GM21381 (cell line): ENCODE measurements around the gene STARD3.

Experiments used
- ATAC-seq: cut with Tn5 transposase; IDR thresholded peaks from one replicate; pipeline ENCODE4 v1.9.1; 2021; ENCODE audit warnings: mild to moderate bottlenecking, moderate library complexity; ENCODE audit not compliant: unreplicated experiment

Gene STARD3

DNA sequence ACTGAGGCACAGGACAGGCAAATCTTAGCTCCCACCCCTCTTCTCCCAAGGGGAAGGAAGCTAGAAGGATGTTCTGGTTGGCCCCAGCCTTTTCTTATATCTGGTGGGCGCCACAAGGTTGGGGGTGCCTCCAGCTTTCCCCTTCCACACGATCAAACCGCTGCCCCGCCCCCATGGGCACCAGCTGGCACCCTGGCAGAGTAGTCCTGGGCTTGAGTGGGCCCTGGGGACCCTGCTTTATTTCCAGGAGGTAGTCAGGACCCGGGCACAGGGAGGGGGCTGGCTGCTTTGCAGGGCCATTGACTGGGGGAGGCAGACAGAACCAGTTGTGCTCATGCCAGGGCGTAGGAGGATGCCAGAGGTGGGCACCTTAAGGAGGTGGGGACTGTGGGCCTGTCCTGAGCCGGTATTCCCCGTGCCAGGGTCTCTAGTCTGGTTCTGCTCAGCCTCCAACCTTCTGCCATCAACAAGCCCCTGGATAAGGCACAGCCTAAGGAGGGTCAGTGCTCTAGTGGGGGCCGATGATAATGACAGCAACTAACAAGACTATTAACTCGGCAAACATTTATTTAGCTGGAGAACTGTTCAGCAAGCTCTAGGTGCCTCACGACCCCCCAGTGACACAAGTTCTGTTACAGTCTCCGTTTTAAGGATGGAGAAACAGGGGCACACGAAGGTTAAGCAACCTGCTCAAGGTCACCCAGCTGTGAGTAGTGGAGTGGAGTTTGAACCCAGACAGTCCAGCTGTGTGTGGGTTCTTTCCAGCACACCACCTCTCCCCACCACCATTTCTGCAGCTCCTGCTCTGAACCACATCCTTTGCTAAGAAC is 17.8 kb upstream of the STARD3 start:
- no peak for ATAC-seq

DNA sequence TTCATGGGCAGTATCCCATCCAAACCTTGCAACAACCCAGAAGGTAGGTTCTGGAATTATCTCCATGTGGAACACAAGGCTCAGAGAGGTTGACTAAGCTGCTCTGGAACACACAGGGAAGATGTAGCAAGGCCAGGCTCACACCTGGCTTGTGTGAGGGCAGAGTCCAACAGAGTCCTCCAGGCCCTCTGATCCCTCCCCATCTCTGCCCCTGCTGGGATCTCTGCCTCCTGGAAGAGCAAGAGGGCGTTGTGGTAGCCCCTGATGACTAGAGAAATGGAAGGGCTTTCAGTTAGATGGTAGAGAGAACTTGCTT is 17.2 kb upstream of the STARD3 start:
- no peak for ATAC-seq

DNA sequence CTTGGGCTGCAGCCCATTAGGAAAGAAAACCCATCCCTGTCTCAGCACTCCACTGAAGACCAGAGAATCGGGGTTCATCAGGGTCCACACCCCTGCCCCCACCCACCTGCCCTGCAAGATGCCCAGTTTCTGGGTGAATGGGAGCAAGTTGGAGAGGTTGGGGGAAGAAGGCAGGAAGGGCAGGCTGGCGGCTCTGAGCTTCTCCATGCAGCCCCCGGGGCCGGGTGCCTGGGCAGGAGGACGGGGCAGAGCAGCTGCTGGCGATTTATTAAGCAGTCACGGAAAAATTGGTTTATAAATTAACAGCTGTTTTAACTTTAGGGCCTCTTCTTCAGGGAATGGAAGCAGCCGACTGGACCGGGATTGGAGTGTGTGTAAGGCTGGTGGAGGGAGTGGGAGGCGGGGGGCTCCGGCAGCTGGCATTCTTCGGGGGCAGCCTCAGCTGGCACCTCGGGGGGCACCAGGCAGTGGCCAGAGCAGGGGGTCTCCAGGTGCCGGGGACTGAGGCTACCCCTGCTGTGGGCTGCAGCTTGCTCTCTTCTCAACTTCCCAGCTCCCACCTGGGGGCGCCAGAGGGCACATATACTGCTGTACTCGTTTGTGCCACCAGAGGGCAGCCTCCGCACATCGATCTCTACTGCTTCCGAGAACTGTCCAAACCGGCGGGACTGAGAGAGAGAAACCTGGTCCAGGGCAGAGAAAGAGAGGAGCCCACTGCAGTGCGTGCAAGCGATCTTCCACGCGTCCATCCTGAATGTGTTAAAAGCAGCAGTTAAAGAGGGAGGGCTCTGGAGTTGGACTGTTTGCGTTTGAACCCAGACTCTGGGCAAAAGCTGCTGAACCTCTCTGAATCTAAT is 15.2 kb upstream of the STARD3 start:
- no peak for ATAC-seq

DNA sequence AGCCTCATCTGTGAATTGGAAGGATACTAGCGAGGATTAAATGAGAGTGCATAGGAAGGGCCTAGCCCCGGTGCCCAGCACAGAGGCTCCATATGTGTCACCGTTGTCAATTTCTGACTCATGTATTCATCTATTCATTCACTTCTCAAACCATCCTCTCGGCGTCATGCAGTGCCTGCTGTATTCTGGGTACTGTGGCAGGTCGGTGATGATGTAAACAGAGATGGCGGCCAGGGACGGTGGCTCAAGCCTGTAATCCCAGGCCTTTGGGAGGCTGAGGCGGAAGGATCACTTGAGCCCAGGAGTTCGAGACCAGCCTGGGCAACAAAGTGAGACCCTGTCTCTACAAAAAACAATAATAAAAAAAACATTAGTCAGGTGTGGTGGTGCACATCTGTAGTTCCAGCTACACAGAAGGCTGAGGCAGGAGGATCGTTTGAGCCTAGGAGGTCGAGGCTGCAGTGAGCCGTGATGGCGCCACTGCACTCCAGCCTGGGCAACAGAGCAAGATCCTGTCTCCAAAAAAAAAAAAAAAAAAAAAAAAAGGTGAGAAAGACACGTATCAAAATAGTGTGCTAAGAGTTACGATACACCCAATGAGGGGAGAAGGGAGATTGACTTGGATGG is 14.5 kb upstream of the STARD3 start:
- ATAC-seq: no peak

DNA sequence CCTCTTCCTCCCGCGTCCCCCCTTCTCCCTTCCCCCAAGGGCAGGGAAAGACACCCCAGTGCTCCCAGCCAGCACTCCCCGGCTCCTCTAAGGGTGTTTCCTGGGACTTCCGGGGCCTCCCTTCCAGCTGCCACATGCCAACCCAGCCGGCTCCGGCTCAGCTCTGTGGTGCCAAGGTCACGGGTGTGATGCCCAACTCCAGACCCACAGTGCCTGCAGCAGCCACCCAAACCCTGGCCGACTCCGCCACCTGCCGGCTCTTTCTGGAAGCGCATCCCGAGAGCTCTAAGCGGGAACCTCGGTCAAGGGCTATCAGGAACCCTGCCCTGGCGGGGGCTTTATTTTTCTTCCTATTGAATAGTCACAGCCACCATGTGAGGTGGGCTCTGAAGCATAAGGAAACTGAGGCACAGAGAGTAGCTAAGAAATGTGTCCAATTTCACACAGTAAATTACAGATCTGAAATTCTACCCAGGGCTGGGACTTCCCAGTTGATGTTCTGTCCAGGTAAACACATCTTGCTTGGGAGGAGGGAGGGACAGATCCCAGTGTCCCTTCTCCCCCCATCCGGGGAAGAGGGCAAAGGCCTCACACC is 13.5 kb upstream of the STARD3 start:
- no peak for ATAC-seq

DNA sequence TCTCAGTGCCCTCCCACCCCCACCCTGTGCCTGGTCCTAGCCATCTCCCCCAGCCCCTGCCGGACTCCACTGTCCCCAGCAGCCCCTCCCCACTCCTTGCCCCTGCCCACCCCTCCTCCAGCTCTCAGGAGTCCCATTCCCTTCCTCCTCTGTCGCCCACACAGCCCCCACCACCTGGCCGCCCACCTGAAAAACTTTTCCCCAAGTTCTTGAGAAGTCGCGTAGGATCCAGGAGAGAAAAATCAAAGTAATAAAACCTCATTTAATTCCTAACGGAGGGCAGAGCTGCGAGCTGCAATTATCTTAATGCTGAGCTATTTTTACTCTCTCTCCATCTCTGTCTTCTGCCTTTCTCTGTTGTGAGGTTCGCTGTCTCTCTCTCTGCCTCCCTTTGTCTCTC is 12.6 kb upstream of the STARD3 start:
- no peak for ATAC-seq

DNA sequence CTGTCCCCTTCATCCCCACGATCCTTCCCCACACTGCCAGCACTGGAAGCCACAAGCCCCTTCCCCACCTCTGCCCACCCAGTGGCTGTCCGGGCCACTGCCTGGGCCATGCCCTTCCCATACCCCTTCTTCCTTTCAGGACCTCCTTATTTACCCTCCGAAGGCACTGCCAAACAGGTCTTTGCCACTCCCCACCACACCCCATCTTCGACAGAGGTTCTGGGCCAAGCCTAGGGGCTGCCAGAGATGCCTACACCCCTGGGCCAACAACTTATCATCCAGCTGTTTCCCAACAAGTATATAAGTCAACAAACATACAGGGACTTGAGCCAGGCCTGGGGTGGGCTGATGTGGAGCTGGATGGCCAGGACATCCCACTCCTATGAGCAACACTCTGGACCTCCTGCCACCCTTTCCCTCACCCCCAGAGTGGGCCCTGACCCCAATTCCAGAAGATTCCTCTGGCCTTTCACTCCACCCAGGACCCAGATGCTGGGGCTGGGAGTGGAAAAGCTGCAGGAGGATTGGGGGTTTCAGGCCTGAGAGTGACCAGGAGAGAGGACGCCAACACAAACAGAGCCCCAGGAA is 11.7 kb upstream of the STARD3 start:
- ATAC-seq: no peak

DNA sequence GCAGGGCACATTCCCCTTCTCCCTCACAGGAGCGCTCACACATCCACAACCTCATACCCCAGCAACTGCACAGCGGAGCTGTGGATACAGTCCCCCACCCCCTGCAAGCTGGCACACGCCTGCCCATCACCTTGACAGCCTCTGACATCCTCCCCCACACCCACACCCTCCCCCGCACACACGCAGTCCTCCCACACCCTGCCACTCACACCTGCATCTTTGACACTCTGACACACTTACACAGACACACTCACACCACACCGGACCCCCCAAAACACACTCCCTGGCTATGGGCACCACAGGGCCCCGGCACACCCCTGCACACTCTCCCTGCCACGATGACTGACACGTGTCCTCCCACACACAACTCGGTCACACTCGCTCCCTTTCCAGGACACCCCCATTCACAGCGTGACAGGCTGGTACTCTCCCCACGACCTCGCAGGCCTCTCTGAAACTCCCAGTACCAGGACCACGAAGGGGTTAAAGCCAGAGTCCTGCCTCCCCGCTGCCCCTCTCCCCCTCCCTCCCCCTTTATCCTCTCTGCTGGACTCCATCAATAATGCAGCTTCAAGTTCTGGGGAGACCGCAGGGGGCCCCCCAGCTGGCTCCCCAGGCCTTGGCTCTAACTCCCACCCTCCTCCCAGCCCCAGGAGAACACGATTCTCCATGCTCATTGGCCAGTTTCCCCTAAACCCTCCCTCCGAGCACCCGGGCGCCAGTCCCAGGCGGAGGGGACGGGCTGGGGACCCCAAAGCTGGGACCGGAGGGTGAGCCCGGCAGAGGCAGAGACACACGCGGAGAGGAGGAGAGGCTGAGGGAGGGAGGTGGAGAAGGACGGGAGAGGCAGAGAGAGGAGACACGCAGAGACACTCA is 10.5 kb upstream of the STARD3 start, which contains the start of gene PPP1R1B:
PPP1R1B (plus strand) TSS at position 782 of the 876 bp plus-strand sequence. CDS start 441 bp downstream, outside the sequence.
- ATAC-seq: no peak

DNA sequence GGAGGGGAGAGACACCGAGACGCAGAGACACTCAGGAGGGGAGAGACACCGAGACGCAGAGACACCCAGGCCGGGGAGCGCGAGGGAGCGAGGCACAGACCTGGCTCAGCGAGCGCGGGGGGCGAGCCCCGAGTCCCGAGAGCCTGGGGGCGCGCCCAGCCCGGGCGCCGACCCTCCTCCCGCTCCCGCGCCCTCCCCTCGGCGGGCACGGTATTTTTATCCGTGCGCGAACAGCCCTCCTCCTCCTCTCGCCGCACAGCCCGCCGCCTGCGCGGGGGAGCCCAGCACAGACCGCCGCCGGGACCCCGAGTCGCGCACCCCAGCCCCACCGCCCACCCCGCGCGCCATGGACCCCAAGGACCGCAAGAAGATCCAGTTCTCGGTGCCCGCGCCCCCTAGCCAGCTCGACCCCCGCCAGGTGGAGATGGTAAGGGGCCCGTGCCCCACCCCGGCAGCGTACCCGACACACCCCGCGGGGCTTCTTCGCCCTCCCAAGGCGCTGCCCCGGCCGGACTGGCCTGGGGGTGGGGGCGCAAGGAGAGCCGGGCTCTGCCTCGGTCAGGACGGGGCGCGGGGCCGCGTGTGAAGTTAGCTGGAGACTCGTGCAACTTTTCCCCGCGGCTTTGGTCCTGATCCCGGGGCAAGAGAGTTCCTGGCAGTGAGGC is 9.8 kb upstream of the STARD3 start:
- ATAC-seq: no peak

DNA sequence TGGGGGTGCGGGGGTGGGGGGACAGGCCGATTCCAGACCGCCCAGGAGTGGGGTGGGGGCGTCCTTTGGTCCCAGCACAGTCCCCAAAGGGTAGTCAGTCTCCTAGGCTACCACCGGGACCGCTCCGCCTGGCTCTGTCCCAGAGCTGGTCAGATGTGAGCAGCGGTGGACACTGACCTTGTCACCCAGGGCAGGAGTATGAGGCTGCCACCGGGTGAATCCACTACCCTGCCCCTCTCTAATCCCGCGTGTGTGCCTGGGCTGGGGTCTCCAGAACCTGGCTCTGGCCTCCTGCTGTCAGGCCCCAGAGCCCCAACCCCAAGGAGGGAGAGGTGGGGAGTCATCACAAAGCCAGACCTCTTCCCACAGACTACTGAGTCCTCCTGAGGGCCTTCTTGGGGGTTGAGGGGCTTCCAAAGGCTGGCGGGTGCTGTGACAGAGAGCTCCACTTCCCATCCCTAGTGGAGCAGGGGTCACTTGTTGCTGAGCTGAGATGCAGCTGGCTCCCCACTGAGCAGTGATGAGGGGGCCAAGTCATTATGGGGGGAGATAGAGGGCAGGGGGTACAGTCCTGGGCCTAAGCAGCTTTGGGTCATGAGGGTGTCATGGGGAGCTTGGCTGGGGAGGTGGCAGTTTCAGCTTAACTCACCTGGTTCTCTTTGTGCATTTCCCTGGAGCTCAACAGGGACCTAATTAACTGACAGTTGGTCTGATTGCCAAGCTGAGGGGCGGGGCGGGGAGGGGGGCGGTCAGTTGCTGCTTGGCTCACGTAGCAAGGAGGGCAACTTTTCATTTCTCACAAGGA is 9.0 kb upstream of the STARD3 start:
- ATAC-seq: no peak

DNA sequence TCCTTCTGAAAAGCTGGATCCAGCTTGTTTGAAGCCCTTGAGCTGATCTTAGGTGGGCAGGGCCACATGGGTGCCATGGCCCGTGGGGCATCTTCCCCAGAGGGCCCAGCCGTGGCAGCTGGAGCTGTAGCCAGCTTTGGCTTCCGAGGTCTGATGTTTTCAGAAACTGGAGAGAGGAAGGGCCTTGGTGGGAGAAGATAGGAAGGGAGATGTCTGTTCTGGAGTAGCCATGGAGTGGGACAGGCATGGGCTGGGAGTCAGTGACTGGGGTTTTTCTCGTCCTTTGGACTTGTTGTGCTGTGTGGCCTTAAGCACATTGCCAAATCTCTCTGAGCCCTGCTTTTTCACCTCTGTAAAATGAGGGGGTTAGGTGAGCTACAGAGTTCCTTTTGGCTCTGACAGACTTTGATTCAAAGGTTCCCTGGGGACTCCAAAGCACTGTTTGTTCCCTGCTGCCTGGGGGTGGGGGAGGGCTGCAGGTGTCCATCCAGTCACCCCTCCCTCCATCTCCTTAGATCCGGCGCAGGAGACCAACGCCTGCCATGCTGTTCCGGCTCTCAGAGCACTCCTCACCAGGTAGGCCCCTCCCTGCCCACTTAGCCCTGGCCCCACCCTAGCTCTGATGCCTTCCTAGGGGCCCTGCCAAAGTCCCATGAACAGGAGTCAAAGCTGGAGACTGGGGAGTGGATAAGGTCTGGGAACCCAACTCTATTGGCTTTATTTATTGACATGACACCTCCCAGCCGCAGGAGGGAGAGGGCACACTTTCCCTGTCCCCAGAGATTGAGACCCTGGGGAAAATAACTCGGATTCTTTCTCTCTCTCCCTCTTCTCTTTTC is 8.1 kb upstream of the STARD3 start:
- no peak for ATAC-seq

DNA sequence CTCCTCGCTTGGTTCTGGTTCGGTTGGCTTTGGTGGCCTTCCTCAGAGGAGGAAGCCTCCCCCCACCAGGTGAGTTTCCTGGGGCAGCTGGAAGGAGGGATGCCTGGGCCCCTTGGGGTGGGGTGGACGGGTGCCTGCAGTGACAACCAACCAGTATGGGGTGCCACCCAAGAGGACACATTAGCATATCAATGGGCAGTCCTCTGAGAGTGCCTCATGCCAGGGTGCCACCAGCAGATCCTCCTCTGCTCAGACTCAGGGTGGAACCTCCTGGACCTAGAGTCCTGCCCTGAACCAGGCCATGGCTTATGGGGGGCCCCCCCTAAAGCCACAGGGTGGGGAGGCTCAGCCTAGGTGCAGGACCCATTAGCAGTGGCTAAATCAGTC is 7.5 kb upstream of the STARD3 start:
- no peak for ATAC-seq

DNA sequence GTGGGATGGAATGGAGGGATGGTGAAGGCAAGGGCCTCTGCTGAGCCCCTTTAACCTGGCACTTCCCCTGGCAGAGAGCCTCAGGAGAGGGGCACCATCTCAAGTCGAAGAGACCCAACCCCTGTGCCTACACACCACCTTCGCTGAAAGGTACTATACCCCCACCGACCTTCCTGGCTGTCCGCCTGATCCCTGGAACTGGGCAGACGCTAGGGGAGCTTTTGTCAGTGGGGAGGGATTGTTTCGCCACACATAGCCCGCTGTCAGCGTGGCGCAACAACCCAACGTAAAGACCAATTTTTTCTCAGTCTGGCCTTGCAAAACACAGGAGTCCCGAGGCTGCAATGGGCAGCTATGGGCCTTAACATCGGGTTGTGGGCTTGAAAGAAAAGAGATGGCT is 7.0 kb upstream of the STARD3 start:
- ATAC-seq: no peak

DNA sequence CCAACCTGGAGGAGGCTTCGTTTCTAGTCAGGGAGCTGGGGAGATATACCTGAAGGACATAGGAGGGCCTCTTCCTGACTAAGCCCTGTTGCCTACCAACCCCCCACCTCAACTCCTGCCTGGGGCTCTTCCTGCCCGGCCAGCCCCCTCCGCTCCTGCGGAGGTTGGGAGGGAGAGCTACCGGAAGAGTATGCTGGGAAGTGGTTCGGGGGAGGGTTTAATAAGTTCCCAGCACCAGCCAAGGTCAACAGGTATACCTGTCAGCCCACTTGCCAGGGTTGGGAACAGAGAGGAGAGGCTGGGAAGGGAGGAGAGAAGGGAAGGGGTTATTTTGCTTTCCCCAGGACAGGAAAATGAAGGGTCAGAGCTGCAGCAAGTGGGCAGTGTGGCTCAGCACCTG is 5.5 kb upstream of the STARD3 start:
- no peak for ATAC-seq

DNA sequence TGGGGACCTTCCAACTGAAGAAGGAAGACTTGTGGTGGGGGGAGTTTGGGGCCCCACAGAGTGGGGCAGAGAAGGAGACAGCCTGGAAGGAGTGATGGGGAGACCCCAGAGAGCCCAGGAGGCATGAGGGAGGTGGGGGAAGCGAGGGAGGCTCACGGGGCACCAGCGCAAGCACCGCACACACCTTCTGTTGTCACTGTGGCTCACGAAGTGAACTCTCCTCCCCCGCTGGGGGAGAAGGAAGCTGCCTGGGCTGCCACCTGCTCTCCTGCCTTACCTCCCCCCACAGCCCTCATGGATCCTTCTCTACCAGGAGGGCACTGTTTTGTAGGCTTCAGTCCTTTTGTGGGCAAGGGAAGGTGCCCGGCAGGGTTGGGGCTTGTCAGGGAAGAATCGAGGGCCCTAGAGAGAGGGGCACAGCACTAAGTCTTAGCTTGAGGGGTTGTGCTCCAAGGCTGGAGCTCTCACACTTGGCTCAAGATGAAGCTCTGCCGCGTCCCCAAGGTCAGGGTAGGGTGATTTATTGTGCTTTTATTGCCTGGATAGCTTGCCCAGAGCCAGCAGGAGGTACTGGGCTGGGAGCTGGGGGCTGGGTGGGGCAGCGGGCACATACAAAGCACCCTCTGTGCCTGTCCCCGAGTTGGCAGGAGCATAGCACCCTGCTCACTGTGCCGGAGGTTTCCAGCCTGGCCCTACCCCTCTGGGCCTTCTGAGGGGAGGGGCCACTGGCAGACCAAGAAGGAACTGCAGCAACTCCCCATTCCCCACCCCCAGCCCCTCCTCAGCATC is 4.6 kb upstream of the STARD3 start:
- ATAC-seq: no peak

DNA sequence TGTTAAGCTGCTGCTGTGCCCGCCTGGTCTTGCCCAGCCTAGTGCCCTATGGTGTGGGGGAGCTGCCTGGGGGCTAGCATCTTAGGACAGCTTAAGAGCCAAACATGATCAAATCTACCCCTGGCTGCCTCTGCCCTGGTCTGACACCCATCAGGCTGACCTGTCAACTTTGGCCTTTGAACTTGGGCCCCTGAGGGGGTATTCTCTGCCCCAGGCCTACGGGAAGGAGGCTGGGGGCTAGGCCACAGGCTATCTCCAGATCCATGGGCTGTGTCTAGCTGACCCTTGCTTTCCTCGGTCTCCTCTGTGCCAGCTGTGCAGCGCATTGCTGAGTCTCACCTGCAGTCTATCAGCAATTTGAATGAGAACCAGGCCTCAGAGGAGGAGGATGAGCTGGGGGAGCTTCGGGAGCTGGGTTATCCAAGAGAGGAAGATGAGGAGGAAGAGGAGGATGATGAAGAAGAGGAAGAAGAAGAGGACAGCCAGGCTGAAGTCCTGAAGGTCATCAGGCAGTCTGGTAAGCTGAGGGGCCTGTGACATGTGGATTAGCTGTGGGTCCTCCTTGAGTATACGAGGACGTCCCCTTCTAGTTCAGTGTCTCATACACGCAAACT is 3.3 kb upstream of the STARD3 start:
- ATAC-seq: no peak
